ENCODE results near the gene SIVA1.

DNA sequence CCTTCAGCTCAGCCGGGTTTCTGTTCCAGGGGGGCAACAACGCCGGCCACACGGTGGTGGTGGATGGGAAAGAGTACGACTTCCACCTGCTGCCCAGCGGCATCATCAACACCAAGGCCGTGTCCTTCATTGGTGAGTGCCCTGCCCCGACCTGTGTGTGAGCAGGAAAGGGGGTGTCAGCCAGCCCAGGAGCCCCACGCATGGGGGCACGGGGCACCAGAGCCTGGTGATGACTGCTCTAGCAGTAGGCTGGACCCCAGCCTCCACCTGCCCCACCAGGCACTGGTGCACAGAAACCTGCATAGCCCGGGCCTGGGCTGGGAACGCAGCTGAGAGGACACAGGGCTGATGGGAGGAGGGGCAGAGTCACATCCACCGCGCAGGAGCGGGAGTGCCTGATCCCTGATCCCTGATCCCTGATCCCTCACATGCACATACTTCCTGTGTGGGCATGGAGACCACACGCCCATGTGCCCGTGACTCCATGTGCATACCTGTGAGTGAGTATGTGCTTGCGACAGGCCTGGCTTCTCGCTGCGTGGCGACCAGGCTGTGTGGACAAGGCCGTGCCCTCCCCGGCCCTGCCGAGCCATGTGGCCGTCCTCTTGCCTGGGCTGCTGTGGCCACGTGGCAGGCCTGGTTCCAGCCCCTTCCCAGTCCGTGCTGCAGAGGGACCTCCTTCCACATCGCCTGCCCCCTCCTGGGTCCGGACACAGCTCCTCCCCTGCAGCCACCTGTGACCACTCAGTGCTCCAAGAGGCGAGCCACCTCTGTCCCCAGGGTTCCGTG, 17.8 kb upstream of the SIVA1 start:
- TF ChIP-seq, protein P1, sequence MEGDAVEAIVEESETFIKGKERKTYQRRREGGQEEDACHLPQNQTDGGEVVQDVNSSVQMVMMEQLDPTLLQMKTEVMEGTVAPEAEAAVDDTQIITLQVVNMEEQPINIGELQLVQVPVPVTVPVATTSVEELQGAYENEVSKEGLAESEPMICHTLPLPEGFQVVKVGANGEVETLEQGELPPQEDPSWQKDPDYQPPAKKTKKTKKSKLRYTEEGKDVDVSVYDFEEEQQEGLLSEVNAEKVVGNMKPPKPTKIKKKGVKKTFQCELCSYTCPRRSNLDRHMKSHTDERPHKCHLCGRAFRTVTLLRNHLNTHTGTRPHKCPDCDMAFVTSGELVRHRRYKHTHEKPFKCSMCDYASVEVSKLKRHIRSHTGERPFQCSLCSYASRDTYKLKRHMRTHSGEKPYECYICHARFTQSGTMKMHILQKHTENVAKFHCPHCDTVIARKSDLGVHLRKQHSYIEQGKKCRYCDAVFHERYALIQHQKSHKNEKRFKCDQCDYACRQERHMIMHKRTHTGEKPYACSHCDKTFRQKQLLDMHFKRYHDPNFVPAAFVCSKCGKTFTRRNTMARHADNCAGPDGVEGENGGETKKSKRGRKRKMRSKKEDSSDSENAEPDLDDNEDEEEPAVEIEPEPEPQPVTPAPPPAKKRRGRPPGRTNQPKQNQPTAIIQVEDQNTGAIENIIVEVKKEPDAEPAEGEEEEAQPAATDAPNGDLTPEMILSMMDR (IDR thresholded peaks at IDR 0.05), result no peak
- no peak for TF ChIP-seq POLR2A (IDR thresholded peaks at IDR 0.05)
